ENCODE measurements around the gene DAG1.

The DAG1 gene

DNA sequence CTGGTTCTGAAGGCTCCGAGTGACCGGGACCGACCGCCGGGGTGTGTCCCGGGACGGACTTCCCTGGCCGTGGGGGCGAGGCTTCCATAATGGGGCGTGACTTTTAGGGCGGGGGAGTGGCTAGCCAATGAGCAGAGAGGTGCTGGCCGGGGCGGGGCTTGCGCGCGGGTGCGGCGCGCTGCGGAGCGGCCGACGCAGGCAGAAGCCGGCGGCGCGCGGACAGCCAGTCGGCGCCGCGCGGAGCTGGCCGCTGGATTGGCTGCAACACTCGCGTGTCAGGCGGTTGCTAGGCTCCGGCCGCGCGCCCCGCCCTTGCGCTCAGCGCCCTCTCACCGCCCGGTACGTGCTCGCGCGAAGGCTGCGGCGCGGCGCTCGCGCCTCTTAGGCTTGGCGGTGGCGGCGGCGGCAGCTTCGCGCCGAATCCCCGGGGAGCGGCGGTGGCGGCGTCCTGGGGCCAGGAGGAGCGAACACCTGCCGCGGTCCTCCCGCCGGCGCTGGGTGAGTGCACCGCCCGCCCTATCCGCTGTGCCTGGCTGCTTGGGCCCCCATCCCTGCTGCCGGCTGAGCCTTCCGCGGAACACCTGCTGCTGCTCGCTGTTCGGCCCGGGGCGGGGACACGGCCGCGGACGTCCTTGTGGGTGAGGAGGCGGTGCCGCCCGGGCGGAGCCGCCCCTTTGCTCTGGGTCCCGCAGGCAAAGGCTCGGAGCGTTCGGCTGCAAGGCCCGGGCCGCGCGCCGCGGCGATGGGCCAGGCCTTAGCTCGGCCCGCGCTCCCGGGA, at the start of gene DAG1:
Gene DAG1 (plus strand): TSS at position 332 of the 778 bp plus-strand sequence. CDS start 40,268 bp downstream, outside the sequence.
- DNase-seq, result peak; percentile 98

- no peak for DNase-seq
Measured at GRCh38 chr3:49421890-49422378, 48.1 kb upstream of the DAG1 start.

GRCh38 chr3:49422379-49423248, 47.5 kb upstream of the DAG1 start, which contains the start of gene AMT:
AMT (minus strand) TSS chr3:49422473; CDS start chr3:49422450, 23 bp downstream.
- DNase-seq, result no peak

GRCh38 chr3:49424816-49425215, 45.3 kb upstream of the DAG1 start:
- DNase-seq, result no peak

DNA sequence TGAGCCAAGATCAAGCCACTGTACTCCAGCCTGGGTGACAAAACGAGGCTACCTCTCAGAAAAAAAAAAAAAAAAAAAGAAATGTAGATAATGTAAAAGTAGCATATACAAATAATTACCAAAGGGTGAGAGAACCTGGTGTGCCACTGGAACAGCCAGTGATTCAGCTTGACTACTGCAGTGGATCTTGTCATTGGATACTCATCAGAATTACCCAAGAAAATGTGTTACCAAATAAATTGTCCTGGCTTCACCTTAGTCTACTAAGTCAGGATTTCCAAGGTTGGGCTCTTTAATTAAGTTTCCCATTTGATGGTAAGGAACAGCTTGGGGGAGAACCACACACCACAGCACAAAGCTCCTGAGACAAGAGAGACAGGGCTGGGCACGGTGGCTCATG, 42.5 kb upstream of the DAG1 start:
- DNase-seq, result no peak

DNA sequence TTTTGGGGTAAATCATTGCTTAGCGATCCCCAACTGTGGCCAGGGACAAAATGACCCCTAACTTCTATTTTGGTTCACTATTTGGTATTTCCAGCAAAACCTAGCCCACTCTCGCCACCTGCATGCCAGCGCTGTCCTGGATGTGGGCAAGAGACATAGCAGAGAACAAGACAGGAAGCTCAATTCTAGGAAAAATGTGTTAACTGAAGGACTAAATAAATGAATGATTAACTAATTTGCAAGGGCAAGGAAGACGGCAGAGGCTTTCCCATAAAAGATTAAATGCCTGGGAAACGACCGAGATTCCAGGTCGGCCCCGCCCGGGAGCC, 41.4 kb upstream of the DAG1 start:
- DNase-seq, result no peak

DNA sequence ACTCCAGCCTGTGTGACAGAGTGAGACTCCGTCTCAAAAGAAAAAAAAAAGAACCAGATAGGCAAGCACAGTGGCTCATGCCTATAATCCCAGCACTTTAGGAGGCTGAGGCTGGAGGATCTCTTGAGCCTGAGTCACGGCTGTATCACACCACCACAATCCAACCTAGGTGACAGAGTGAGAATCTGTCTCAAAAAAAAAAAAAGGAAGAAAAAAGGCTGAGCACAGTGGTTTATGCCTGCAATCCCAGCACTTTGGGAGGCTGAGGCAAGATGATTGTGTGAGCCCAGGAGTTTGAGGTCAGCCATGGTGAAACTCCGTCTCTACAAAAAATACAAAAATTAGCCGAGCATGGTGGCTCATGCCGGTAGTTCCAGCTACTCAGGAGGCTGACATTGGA, 35.3 kb upstream of the DAG1 start:
- no peak for DNase-seq

DNA sequence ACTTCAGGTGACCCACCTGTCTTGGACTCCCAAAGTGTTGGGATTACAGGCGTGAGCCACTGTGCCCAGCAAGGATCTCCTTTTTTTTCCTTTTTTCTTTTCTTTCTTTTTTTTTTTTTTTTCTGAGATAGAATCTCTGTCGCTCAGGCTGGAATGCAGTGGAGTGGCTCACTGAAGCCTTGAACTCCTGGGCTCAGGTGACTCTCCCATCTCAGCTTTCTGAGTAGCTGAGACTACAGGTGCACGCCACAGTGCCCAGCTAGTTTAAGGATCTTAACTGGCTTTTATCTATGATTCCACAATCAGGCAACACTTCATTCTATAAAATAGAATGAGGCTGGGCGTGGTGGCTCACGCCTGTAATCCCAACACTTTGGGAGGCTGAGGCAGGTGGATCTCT, 24.7 kb upstream of the DAG1 start:
- no peak for DNase-seq

GRCh38 chr3:49453621-49454020, 16.4 kb upstream of the DAG1 start:
- no peak for DNase-seq

- no peak for DNase-seq
Measured at GRCh38 chr3:49454458-49454857, 15.6 kb upstream of the DAG1 start.

DNA sequence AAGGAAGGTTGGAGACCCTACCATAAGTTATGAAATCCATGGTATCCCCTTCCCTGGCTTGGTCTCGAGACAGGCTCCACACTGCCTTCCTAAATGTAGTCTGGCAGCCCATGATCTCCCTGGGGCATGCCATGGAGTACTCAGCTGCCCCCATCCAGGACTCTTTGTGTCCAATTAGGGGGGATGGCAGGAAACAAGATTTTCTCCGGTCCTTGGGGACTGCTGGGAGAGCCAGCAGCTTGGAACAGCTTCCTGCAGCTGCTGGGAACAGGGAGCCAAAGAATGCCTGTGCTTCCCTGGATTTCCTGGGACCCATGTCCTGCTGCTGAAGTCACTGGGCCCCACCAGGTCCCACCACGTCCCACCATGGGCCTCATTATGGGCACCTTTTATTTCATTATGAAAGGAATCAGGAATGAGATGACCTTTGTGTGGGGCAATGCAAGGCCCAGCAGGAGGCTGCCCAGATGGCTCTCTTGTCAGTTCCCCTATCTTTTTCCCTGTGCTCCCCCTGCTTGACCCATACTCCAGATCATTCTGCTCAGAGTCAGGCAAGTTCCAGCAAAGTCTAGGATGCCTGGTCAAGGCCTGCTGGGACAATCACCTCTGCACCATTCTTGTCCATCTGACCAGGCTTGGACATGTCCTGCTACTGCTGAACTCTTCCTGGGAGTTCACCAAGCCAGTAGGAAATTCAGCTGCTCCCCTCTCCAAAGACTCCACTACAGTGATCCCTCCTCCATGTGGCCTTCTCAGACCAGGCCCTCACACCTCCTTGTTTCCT, 15.0 kb upstream of the DAG1 start:
- no peak for DNase-seq

- DNase-seq, result no peak
Measured at GRCh38 chr3:49456466-49456865, 13.6 kb upstream of the DAG1 start.

- no peak for DNase-seq
Measured at GRCh38 chr3:49460188-49460890, 9.7 kb upstream of the DAG1 start.

- no peak for DNase-seq
Measured at GRCh38 chr3:49460956-49461355, 9.1 kb upstream of the DAG1 start.

GRCh38 chr3:49461443-49462171, 8.5 kb upstream of the DAG1 start:
- DNase-seq, result no peak

GRCh38 chr3:49462222-49462621, 7.8 kb upstream of the DAG1 start:
- no peak for DNase-seq

- DNase-seq, result no peak
Measured at GRCh38 chr3:49465270-49466034, 4.6 kb upstream of the DAG1 start.

DNA sequence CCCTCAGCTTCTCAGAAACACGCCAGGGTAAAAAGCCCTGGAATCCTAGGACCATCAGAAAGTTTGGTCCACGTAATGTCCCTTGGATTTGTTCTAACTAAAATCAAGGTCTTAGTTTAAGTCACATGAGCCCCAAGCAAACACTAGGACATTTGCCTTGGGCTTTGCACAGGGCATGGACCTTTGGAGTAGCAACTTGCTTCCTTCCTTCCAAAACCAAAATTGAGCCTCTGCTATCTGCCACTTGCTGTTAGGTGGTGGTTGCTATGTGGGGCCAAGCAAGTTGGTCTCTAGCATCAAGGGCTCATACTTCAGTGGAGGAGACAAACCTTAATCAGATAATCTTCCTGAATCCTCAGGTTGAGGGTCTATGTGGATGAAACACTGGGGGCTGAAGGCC, 4.0 kb upstream of the DAG1 start:
- DNase-seq, result no peak

GRCh38 chr3:49469037-49469935, 781 bp upstream of the DAG1 start:
- no peak for DNase-seq

Data from activated CD4-positive, alpha-beta T cell treated with anti-CD3 and anti-CD28 coated beads, Interleukin-10, Interleukin-2, amounts not matched to agents 100 ng/mL and 50 ng/mL, durations not matched to agents 16 hours and 8 hours (primary cell).